Suprapubic skin (tissue), 4 donors: Measurements from ENCODE around the gene COL19A1. TPM values are rescaled to one million over a fixed set of nuclear protein-coding genes. Genes with fewer than 3 reads are reported as not detected.
"Not testable (repeated sequence)": the region's sequence is repeated elsewhere in the genome, so short reads cannot be mapped to it uniquely, and the experiment has no call there.

Experiments
- DNase-seq, 2 donors: peaks; one replicate each; pipeline ENCODE4 v3.0.0-alpha.2; 2019; ENCODE audit warnings: low spot score in 2 of 2
- H3K27ac ChIP-seq: fragments of 200-600 bp; sonication (generic); one replicate; pipeline ENCODE4 v1.5.1; 2019
- H3K27me3 ChIP-seq: fragments of 200-600 bp; sonication (generic); one replicate; pipeline ENCODE4 v1.5.1; 2019
- H3K36me3 ChIP-seq: fragments of 200-600 bp; sonication (generic); one replicate; pipeline ENCODE4 v1.5.1; 2019
- H3K4me1 ChIP-seq: fragments of 200-600 bp; sonication (generic); one replicate; pipeline ENCODE4 v1.5.1; 2019
- H3K4me3 ChIP-seq: fragments of 200-600 bp; sonication (generic); one replicate; pipeline ENCODE4 v1.5.1; 2019; ENCODE audit warnings: mild to moderate bottlenecking
- H3K9me3 ChIP-seq: fragments of 200-600 bp; sonication (generic); one replicate; pipeline ENCODE4 v1.5.1; 2019
- EP300 ChIP-seq: sonication (generic); formaldehyde crosslinking; IDR thresholded peaks from one replicate; pipeline ENCODE4 v1.6.1; 2017; ENCODE audit warnings: antibody characterized with exemption
- POLR2A ChIP-seq, 2 donors: fragments of 450-650 bp; IDR thresholded peaks; one replicate each; pipeline ENCODE4 v1.6.1; 2017; ENCODE audit warnings: antibody characterized with exemption in 2 of 2, mild to moderate bottlenecking in 2 of 2, moderate library complexity in 2 of 2
- POLR2AphosphoS5 ChIP-seq, 3 donors: sonication (generic); formaldehyde crosslinking; IDR thresholded peaks; one replicate each; pipeline ENCODE4 v1.6.1; 2017; ENCODE audit warnings: antibody characterized with exemption in 3 of 3
- WGBS: methylation state at CpG from one replicate; pipeline ENCODE4 v1.1.5; 2018; 5-methylcytosine and 5-hydroxymethylcytosine counted together
- total RNA-seq, 4 donors: library from RNA; depleted of rRNA; stranded (reverse); fragments of >200 nt; gene quantifications; one replicate each; pipeline ENCODE4 v1.1.0, GENCODE V29; 2016
- TF ChIP-seq, protein P1 (sequence below), 2 donors: fragments of 200-600 bp in 1 of 2; fragments of 450-650 bp in 1 of 2; sonication (generic) in 1 of 2; IDR thresholded peaks; one replicate each; pipeline ENCODE4 v1.5.1; 2016 to 2019; ENCODE audit warnings: antibody characterized with exemption in 2 of 2, mild to moderate bottlenecking in 1 of 2, moderate library complexity in 1 of 2

The COL19A1 gene
- total RNA-seq, 4 donors from 2014 or later, result 0.10 TPM; not detected in 3

DNA sequence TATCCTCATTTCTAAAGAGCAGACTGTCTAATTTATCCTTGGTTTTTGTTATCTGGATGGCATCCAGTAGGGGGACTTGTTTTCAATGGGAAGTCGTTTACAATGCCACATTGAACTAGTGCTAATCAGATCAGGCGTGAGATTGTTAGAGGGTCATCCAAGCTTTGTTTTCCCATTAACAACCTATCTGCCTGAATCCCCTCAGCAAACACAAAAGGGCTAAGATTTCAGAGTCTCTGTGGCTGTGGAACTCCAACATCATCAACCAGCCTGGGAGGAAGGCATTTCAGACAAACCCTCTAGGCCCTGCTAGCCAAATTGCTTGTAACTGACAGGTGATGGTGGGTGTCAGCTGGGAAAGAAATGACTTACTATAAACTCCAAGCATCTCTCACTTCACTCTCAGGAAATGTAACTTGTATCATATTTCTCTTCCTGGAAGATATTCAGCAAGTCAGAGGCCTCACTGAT is 47.7 kb downstream of the COL19A1 start:
- Histone ChIP-seq H3K27ac (no peak overlapping the region), H3K36me3 (no peaks in the 10 kb centered on the region), H3K4me1 (no peaks in the 10 kb centered on the region), H3K4me3 (no peak overlapping the region), H3K27me3 (no peaks in the 10 kb centered on the region), H3K9me3 (no peaks in the 10 kb centered on the region)
- TF ChIP-seq EP300 (no peak), POLR2A (IDR thresholded peaks at IDR 0.05) (no peak), POLR2AphosphoS5 (IDR thresholded peaks at IDR 0.05) (no peak)
- TF ChIP-seq, protein P1, sequence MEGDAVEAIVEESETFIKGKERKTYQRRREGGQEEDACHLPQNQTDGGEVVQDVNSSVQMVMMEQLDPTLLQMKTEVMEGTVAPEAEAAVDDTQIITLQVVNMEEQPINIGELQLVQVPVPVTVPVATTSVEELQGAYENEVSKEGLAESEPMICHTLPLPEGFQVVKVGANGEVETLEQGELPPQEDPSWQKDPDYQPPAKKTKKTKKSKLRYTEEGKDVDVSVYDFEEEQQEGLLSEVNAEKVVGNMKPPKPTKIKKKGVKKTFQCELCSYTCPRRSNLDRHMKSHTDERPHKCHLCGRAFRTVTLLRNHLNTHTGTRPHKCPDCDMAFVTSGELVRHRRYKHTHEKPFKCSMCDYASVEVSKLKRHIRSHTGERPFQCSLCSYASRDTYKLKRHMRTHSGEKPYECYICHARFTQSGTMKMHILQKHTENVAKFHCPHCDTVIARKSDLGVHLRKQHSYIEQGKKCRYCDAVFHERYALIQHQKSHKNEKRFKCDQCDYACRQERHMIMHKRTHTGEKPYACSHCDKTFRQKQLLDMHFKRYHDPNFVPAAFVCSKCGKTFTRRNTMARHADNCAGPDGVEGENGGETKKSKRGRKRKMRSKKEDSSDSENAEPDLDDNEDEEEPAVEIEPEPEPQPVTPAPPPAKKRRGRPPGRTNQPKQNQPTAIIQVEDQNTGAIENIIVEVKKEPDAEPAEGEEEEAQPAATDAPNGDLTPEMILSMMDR (IDR thresholded peaks at IDR 0.05), result no peak
- 65% methylated on average over 2 of the region's 2 CpGs for WGBS
- DNase-seq, result no peak

- Histone ChIP-seq H3K27me3 (no peaks in the 10 kb centered on the region), H3K36me3 (no peaks in the 10 kb centered on the region), H3K4me1 (no peaks in the 10 kb centered on the region), H3K27ac (no peak overlapping the region), H3K4me3 (no peak overlapping the region), H3K9me3 (no peaks in the 10 kb centered on the region)
- DNase-seq, result no peak
- TF ChIP-seq EP300, result no peak
- TF ChIP-seq POLR2A (IDR thresholded peaks at IDR 0.05), result no peak
- TF ChIP-seq POLR2AphosphoS5 (IDR thresholded peaks at IDR 0.05), result no peak
- TF ChIP-seq, protein P1 (IDR thresholded peaks at IDR 0.05), result no peak
- WGBS, result 81% methylated on average over 2 of the region's 2 CpGs
These were observed 49.0 kb downstream of the COL19A1 start for GRCh38 chr6:69915346-69915745.

- no peak overlapping the region for H3K4me3 ChIP-seq
- no peaks in the 10 kb centered on the region for H3K27me3 ChIP-seq
- DNase-seq, result no peak
- H3K36me3 ChIP-seq, result no peaks in the 10 kb centered on the region
- H3K4me1 ChIP-seq, result no peaks in the 10 kb centered on the region
- TF ChIP-seq POLR2AphosphoS5 (IDR thresholded peaks at IDR 0.05), result no peak
- TF ChIP-seq, protein P1 (IDR thresholded peaks at IDR 0.05), result no peak
- no peak for TF ChIP-seq EP300
- TF ChIP-seq POLR2A (IDR thresholded peaks at IDR 0.05), result no peak
- WGBS, result 90% methylated on average over 1 of the region's 1 CpG
- no peak overlapping the region for H3K27ac ChIP-seq
- no peaks in the 10 kb centered on the region for H3K9me3 ChIP-seq
These were observed 51.5 kb downstream of the COL19A1 start for GRCh38 chr6:69917834-69918233.

DNA sequence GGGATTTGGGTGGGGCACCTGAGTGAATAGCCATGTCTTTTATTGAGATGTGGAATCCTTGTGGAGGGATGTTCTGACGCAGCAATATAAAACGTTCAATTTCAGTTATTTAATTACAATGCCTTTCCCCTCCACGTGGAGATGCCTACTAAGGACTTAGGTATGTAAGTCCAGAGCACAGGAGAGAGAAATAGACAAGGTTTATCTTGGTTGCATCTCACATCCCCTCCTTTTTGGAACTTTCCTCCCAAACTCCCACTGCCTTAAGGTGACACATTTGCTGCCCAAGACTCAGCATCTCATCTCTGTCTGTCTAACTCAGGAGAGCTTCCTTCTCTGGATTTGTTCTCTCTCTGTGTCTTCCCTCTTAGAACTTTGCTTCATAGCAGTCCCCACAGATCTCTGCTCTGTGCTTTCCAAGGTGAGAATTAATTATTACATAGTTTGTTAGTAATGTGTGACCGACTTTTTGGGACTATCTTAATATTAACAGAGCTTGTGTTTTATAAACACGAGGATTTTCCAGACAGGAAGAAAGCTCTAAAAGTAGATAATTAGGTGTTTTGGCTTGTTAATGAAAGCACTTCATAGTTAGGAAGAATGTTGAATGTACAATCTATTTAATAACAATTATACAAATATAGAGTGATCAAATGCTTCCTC is 52.6 kb downstream of the COL19A1 start:
- no peak for DNase-seq
- no peak overlapping the region for H3K27ac ChIP-seq
- H3K9me3 ChIP-seq, result no peaks in the 10 kb centered on the region
- no peaks in the 10 kb centered on the region for H3K36me3 ChIP-seq
- no peaks in the 10 kb centered on the region for H3K4me1 ChIP-seq
- WGBS, result 76% methylated on average over 5 of the region's 5 CpGs
- TF ChIP-seq EP300 (no peak), POLR2AphosphoS5 (IDR thresholded peaks at IDR 0.05) (no peak), POLR2A (IDR thresholded peaks at IDR 0.05) (no peak)
- TF ChIP-seq, protein P1 (IDR thresholded peaks at IDR 0.05), result no peak
- H3K4me3 ChIP-seq, result no peak overlapping the region
- no peaks in the 10 kb centered on the region for H3K27me3 ChIP-seq

DNA sequence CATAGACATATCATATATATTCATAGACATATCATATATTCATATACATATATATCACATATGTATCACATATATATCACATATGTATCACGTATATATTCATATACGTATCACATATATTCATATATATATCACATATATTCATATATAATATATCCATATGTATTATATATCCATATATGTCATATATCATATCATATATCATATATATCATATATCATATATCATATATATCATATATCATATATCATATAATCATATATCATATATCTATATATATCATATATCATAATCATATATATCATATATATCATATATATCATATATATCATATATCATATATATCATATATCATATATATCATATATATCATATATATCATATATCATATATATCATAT is 54.7 kb downstream of the COL19A1 start:
- 100% methylated on average over 2 of the region's 2 CpGs for WGBS
- H3K36me3 ChIP-seq, H3K4me3 ChIP-seq, DNase-seq, H3K27me3 ChIP-seq, H3K9me3 ChIP-seq, H3K4me1 ChIP-seq, H3K27ac ChIP-seq: not testable (repeated sequence)

DNA sequence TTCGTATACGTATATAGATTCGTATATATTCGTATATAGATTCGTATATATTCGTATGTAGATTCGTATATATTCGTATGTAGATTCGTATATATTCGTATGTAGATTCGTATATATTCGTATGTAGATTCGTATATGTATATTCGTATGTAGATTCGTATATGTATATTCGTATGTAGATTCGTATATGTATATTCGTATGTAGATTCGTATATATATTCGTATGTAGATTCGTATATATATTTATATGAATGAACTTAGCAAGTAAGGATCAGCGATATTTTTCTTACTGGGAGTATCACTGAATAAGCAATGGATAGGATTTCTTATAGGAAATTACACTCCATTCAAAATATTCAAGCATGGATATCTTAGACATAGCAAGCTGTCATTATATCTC is 55.3 kb downstream of the COL19A1 start:
- not testable (repeated sequence) for H3K4me3 ChIP-seq, H3K27ac ChIP-seq, H3K36me3 ChIP-seq, H3K4me1 ChIP-seq, H3K9me3 ChIP-seq, H3K27me3 ChIP-seq, DNase-seq
- 95% methylated on average over 22 of the region's 22 CpGs for WGBS
